GM12878 (cell line): ENCODE data around the gene RARB. TPM values are rescaled to one million over a fixed set of nuclear protein-coding genes. Genes with fewer than 3 reads are reported as not detected.

ENCODE experiments used
- ATAC-seq: fragments of 200-7000 bp; cut with Tn5 transposase; 3 replicates; pipeline ENCODE4 v1.9.1; 2020; ENCODE audit warnings: mild to moderate bottlenecking, moderate library complexity
- BruUV-seq: library from RNA; stranded (reverse); fragments of 400-500 nt; replicated peaks from 2 replicates; lab custom pipeline; 2021; lab: Mats Ljungman, UMichigan
- CTCF ChIA-PET: fragments of 300-600 bp; sonication (Branson Sonifier 250); formaldehyde crosslinking; extraction: SDS; loops from one replicate; lab custom pipeline; 2021; ENCODE audit warnings: inconsistent platforms; lab: Yijun Ruan, JAX
- POLR2A ChIA-PET: fragments of 350-600 bp; formaldehyde crosslinking; extraction: SDS; loops from one replicate; lab custom pipeline; 2021; ENCODE audit warnings: inconsistent platforms; lab: Charles Lee
- RAD21 ChIA-PET: fragments of 300-600 bp; sonication (Branson Sonifier 250); formaldehyde crosslinking; loops from one replicate; lab custom pipeline; 2023; ENCODE audit warnings: antibody characterized with exemption; ENCODE audit not compliant: unreplicated experiment; lab: Charles Lee
- SMC1A ChIA-PET: fragments of 300-600 bp; sonication (Branson Sonifier 250); formaldehyde crosslinking; loops from one replicate; lab custom pipeline; 2023; ENCODE audit not compliant: unreplicated experiment, uncharacterized antibody; lab: Charles Lee
- DNase-seq: peaks from one replicate; pipeline ENCODE4 v3.0.0-alpha.2; 2011; ENCODE audit warnings: low read depth, low spot score
- FAIRE-seq: peaks from 3 replicates; lab custom pipeline; 2011; peaks lifted over from hg19 to GRCh38; lab: Jason Lieb, UNC
- H2AFZ ChIP-seq: 2 replicates; pipeline ENCODE4 v1.6.0; 2011; ENCODE audit warnings: low read depth, low read length, control low read depth; ENCODE audit not compliant: control insufficient read depth
- H3K27ac ChIP-seq: 2 replicates; pipeline ENCODE4 v1.5.1; 2011; ENCODE audit warnings: control low read depth; ENCODE audit not compliant: control insufficient read depth, insufficient read depth
- H3K27me3 ChIP-seq, 2 experiments: replicated peaks in 1 of 2; 2 replicates each; pipeline versions ENCODE4 v1.6.0 to v1.6.1; 2011; ENCODE audit warnings: low read length in 1 of 2; ENCODE audit not compliant: control insufficient read depth in 2 of 2, insufficient read depth in 2 of 2
- H3K36me3 ChIP-seq, 2 experiments: 2 replicates each; pipeline ENCODE4 v1.5.1; 2011; ENCODE audit warnings: low read length in 1 of 2; ENCODE audit not compliant: control insufficient read depth in 2 of 2, insufficient read depth in 2 of 2
- H3K4me1 ChIP-seq: 2 replicates; pipeline ENCODE4 v1.6.1; 2011; ENCODE audit warnings: mild to moderate bottlenecking, low read length, moderate library complexity, mixed read lengths; ENCODE audit not compliant: control insufficient read depth, insufficient read depth
- H3K4me2 ChIP-seq: 2 replicates; pipeline ENCODE4 v1.6.0; 2011; ENCODE audit warnings: control low read depth; ENCODE audit not compliant: control insufficient read depth, insufficient read depth
- H3K4me3 ChIP-seq: fragments of 200-600 bp; sonication (generic); 2 replicates; pipeline ENCODE4 v1.5.1; 2016
- H3K79me2 ChIP-seq: 2 replicates; pipeline ENCODE4 v1.6.0; 2011; ENCODE audit warnings: low read length; ENCODE audit not compliant: control insufficient read depth, insufficient read depth
- H3K9ac ChIP-seq: 2 replicates; pipeline ENCODE4 v1.8.0; 2011; ENCODE audit warnings: low read length, control low read depth, mixed read lengths; ENCODE audit not compliant: control insufficient read depth, insufficient read depth
- H3K9me3 ChIP-seq: replicated peaks from 3 replicates; pipeline ENCODE4 v1.5.1; 2011; ENCODE audit warnings: mild to moderate bottlenecking, low read length; ENCODE audit not compliant: control insufficient read depth, insufficient read depth
- H4K20me1 ChIP-seq: 2 replicates; pipeline ENCODE4 v1.6.0; 2011; ENCODE audit not compliant: control insufficient read depth, insufficient read depth
- CHD2 ChIP-seq: IDR thresholded peaks from 2 replicates; pipeline ENCODE4 v1.6.1; 2011; ENCODE audit warnings: low read depth, low read length, improper control_type of control experiment, borderline replicate concordance
- CTCF ChIP-seq, 3 experiments: IDR thresholded peaks in 2 of 3; conservative IDR thresholded peaks in 1 of 3; 2 replicates each; pipeline ENCODE4 v1.5.1; 2011; ENCODE audit warnings: low read depth in 3 of 3, low read length in 3 of 3, mild to moderate bottlenecking in 3 of 3, control low read depth in 2 of 3, moderate library complexity in 2 of 3, inconsistent platforms in 1 of 3, mixed read lengths in 1 of 3; ENCODE audit not compliant: control insufficient read depth in 2 of 3, insufficient read depth in 1 of 3; ENCODE audit errors: extremely low read depth in 1 of 3
- E2F8 ChIP-seq: fragments of 450-650 bp; IDR thresholded peaks from 2 replicates; pipeline ENCODE4 v1.6.1; 2018; ENCODE audit warnings: mild to moderate bottlenecking, low read depth, moderate library complexity; ENCODE audit not compliant: partially characterized antibody
- ESRRA ChIP-seq: IDR thresholded peaks from 2 replicates; pipeline ENCODE4 v1.6.1; 2012; ENCODE audit warnings: mild to moderate bottlenecking, low read length, improper control_type of control experiment
- ETV6 ChIP-seq, 2 experiments: fragments of 450-650 bp in 1 of 2; IDR thresholded peaks in 1 of 2; conservative IDR thresholded peaks in 1 of 2; 2 replicates each; pipeline ENCODE4 v1.6.1; 2014; ENCODE audit warnings: antibody characterized with exemption in 1 of 2, borderline replicate concordance in 1 of 2, low read depth in 1 of 2, mild to moderate bottlenecking in 1 of 2, moderate library complexity in 1 of 2
- HDAC2 ChIP-seq: fragments of 200-600 bp; sonication (generic); IDR thresholded peaks from 2 replicates; pipeline ENCODE4 v1.6.1; 2017
- HDAC6 ChIP-seq: fragments of 200-600 bp; sonication (generic); IDR thresholded peaks from one replicate; pipeline ENCODE4 v1.8.0; 2017; ENCODE audit warnings: antibody characterized with exemption; ENCODE audit not compliant: unreplicated experiment
- IKZF1 ChIP-seq: fragments of 450-650 bp; conservative IDR thresholded peaks from 2 replicates; pipeline ENCODE4 v1.6.1; 2017; ENCODE audit warnings: antibody characterized with exemption, mild to moderate bottlenecking
- IKZF2 ChIP-seq, 2 experiments: fragments of 450-650 bp; IDR thresholded peaks; 2 replicates each; pipeline ENCODE4 v1.6.1; 2017; ENCODE audit warnings: mild to moderate bottlenecking in 2 of 2, moderate library complexity in 2 of 2
- IRF5 ChIP-seq: fragments of 450-650 bp; IDR thresholded peaks from 2 replicates; pipeline ENCODE4 v1.6.1; 2017; ENCODE audit warnings: borderline replicate concordance
- NFXL1 ChIP-seq: fragments of 450-650 bp; IDR thresholded peaks from 2 replicates; pipeline ENCODE4 v1.6.1; 2017; ENCODE audit warnings: antibody characterized with exemption, mild to moderate bottlenecking, borderline replicate concordance
- NFYA ChIP-seq: IDR thresholded peaks from 2 replicates; pipeline ENCODE4 v1.6.1; 2011; ENCODE audit warnings: low read depth, mild to moderate bottlenecking, low read length, improper control_type of control experiment, borderline replicate concordance
- NR2C1 ChIP-seq: fragments of 450-650 bp; IDR thresholded peaks from 2 replicates; pipeline ENCODE4 v1.6.1; 2017; ENCODE audit warnings: antibody characterized with exemption, mild to moderate bottlenecking, moderate library complexity
- NR2C2 ChIP-seq: IDR thresholded peaks from 2 replicates; pipeline ENCODE4 v1.6.1; 2011; ENCODE audit warnings: borderline replicate concordance, low read depth; ENCODE audit not compliant: control insufficient read depth, insufficient read length
- PKNOX1 ChIP-seq: fragments of 450-650 bp; IDR thresholded peaks from 2 replicates; pipeline ENCODE4 v1.6.1; 2016; ENCODE audit warnings: mild to moderate bottlenecking
- RAD51 ChIP-seq: fragments of 450-650 bp; IDR thresholded peaks from 2 replicates; pipeline ENCODE4 v1.6.1; 2016; ENCODE audit warnings: moderate library complexity, mild to moderate bottlenecking, inconsistent platforms
- SREBF2 ChIP-seq: IDR thresholded peaks from 2 replicates; pipeline ENCODE4 v1.6.1; 2012; ENCODE audit warnings: mild to moderate bottlenecking, low read length
- TCF7 ChIP-seq: IDR thresholded peaks from 2 replicates; pipeline ENCODE4 v1.6.1; 2014; ENCODE audit warnings: antibody characterized with exemption, borderline replicate concordance
- ZNF274 ChIP-seq: IDR thresholded peaks from one replicate; pipeline ENCODE4 v1.8.0; 2011; ENCODE audit not compliant: insufficient read length, insufficient read depth
- in situ Hi-C: fragments of 300-500 bp; cut with MboI; formaldehyde crosslinking; loops from 9 replicates; pipeline ENCODE4 v1.14.3; 2018; ENCODE audit warnings: mixed read lengths
- intact Hi-C: fragments of 100-400 bp; cut with micrococcal nuclease; formaldehyde crosslinking; loops from one replicate; pipeline ENCODE4 v1.14.2; 2022; ENCODE audit not compliant: unreplicated experiment
- polyA plus RNA-seq, 11 experiments: library from polyadenylated mRNA; depleted of rRNA in 4 of 11; unstranded in 6 of 11; stranded (reverse) in 5 of 11; fragments of >200 nt; fragmentation: Nextera tagmentation in 4 of 11; fragmentation: Illumina TruSeq in 1 of 11; extraction: Ambion mirVana in 4 of 11; extraction: Trizol in 1 of 11; gene quantifications; 1 replicate in 1 of 11; 2 replicates in 10 of 11; pipeline versions ENCODE4 v1.2.1 to v1.2.3, GENCODE V29; 2011 to 2016; ENCODE audit warnings: inconsistent platforms in 2 of 11, missing spikeins in 2 of 11, low read depth in 1 of 11
- total RNA-seq, 4 experiments: library from RNA; depleted of rRNA in 3 of 4; stranded (reverse); fragments of >200 nt in 3 of 4; fragmentation: Illumina TruSeq in 1 of 4; extraction: Trizol in 1 of 4; gene quantifications; 2 replicates each; pipeline versions ENCODE4 v1.2.1 to v1.2.3, GENCODE V29; 2013 to 2021

The RARB gene
- total and polyA plus RNA-seq, 10 of the 15 experiments (the other 5 are each of a cell fraction or from before 2014, with no cell fraction given): 0.05 to 0.06 TPM; not detected in 8

GRCh38 chr3:25412269-25412668, 15.8 kb upstream of the RARB start:
- Histone ChIP-seq H3K27ac (no peak overlapping the region), H4K20me1 (no peaks in the 10 kb centered on the region), H3K9ac (no peak overlapping the region), H2AFZ (no peak overlapping the region), H3K27me3 (no peaks in the 10 kb centered on the region), H3K4me2 (no peak overlapping the region), H3K36me3 (no peaks in the 10 kb centered on the region), H3K9me3 (no peaks in the 10 kb centered on the region), H3K4me3 (no peak overlapping the region), H3K79me2 (no peaks in the 10 kb centered on the region), H3K4me1 (no peaks in the 10 kb centered on the region)
- TF ChIP-seq CTCF (IDR thresholded peaks at IDR 0.05 in 2 of 3, conservative IDR thresholded peaks at IDR 0.05 in 1 of 3; ENCODE audit: control insufficient read depth in 2 of 3, extremely low read depth in 1 of 3, insufficient read depth in 1 of 3, low read depth in 3 of 3, low read length in 3 of 3): no peak
- no peak for TF ChIP-seq SREBF2
- TF ChIP-seq NR2C2: no peak
- TF ChIP-seq CHD2: no peak
- TF ChIP-seq RAD51: no peak
- no peak for TF ChIP-seq IKZF2 (IDR thresholded peaks at IDR 0.05)
- no peak for TF ChIP-seq HDAC2
- TF ChIP-seq HDAC6: no peak
- TF ChIP-seq NFYA: no peak
- no peak for TF ChIP-seq E2F8
- no peak for TF ChIP-seq ESRRA
- TF ChIP-seq NR2C1: no peak
- TF ChIP-seq TCF7: no peak
- TF ChIP-seq ETV6 (conservative IDR thresholded peaks at IDR 0.05 in 1 of 2, IDR thresholded peaks at IDR 0.05 in 1 of 2; ENCODE audit: borderline replicate concordance in 1 of 2, low read depth in 1 of 2): no peak
- TF ChIP-seq ZNF274: no peak
- TF ChIP-seq PKNOX1: no peak
- no peak for TF ChIP-seq NFXL1
- TF ChIP-seq IKZF1: no peak
- no peak for TF ChIP-seq IRF5
- BruUV-seq: no TSS peak
- ChIA-PET CTCF (interaction anchor here (0.6 kb wide), 1 partner anchor 183 kb away, joined by 3 read pairs; no protein-coding TSS in a partner anchor), POLR2A (no interaction called here), RAD21 (no interaction called here), SMC1A (no interaction called here)
- intact Hi-C loops: no loop called here
- ATAC-seq (no peak), DNase-seq (no peak), FAIRE-seq (no peak)
- in situ Hi-C loops: no loop called here
